GM08714 (cell line): ENCODE measurements around the gene LYRM4.

Experiments
- H3K4me3 ChIP-seq: fragments of 200-500 bp; sonication (Bioruptor generic); 2 replicates; pipeline ENCODE4 v1.5.1; 2014; ENCODE audit warnings: mild to moderate bottlenecking, low read length, inconsistent platforms
- ZNF274 ChIP-seq: IDR thresholded peaks from 2 replicates; pipeline ENCODE4 v1.6.1; 2012; ENCODE audit warnings: mild to moderate bottlenecking, low read depth, low read length

LYRM4 gene

GRCh38 chr6:5100806-5101205 lies 159.9 kb downstream of the LYRM4 start:
- no peak for TF ChIP-seq ZNF274
- no peak overlapping the region for H3K4me3 ChIP-seq

GRCh38 chr6:5099537-5099936 lies 161.2 kb downstream of the LYRM4 start:
- H3K4me3 ChIP-seq: no peak overlapping the region
- TF ChIP-seq ZNF274: no peak

- no peak overlapping the region for H3K4me3 ChIP-seq
- TF ChIP-seq ZNF274: no peak
Observed at GRCh38 chr6:5098501-5099270, 162.1 kb downstream of the LYRM4 start.

DNA sequence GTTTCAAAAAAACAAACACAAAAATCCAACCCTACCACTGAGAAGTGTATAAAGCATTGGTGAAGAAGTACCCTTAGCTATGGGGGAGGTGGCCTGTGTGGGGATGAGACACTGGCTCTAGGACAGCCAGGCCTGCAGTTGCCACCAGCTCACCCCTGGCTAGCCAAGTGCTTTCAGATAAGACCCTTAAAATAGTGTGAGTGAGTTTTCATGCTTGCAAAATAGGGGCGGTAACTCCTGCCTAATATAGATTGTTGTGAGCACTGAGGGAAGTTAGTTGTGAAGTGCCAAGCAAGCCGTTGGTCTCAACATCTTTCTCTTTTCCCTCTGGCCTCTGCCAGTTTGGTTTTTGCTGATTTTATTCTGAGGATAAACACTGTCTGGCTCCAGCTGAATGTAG lies 164.3 kb downstream of the LYRM4 start:
- H3K4me3 ChIP-seq: no peak overlapping the region
- TF ChIP-seq ZNF274: no peak

- no peak overlapping the region for H3K4me3 ChIP-seq
- no peak for TF ChIP-seq ZNF274
Observed at GRCh38 chr6:5095236-5095635, 165.5 kb downstream of the LYRM4 start.

GRCh38 chr6:5094327-5094726 lies 166.4 kb downstream of the LYRM4 start:
- no peak for TF ChIP-seq ZNF274
- H3K4me3 ChIP-seq: no peak overlapping the region

- no peak for TF ChIP-seq ZNF274
- H3K4me3 ChIP-seq: no peak overlapping the region
Observed at GRCh38 chr6:5093231-5094015, 167.3 kb downstream of the LYRM4 start.

GRCh38 chr6:5091210-5092069 lies 169.3 kb downstream of the LYRM4 start:
- no peak overlapping the region for H3K4me3 ChIP-seq
- TF ChIP-seq ZNF274: no peak

- TF ChIP-seq ZNF274: no peak
- H3K4me3 ChIP-seq: no peak overlapping the region
Observed at GRCh38 chr6:5090603-5091002, 170.1 kb downstream of the LYRM4 start.

GRCh38 chr6:5089481-5090438 lies 171.0 kb downstream of the LYRM4 start:
- no peak overlapping the region for H3K4me3 ChIP-seq
- TF ChIP-seq ZNF274: no peak

DNA sequence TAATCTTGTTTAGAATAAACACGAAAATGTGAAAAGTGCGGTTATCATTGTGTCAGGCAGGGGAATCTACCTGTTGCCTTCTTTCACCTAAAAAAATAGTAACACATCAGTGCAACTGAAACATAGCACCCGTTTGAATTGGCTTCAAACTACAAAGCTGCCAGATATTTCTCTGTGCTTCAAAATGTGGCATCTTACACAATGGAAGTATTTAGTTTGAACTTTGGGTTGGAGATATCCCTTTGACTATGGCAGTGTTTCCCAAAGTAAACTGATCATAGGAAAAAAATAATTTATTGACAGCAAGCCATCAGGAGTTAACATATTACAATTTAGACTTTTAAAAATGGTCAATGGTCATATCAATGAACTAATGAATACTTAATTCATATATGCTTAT lies 172.0 kb downstream of the LYRM4 start:
- H3K4me3 ChIP-seq: no peak overlapping the region
- TF ChIP-seq ZNF274: no peak

- H3K4me3 ChIP-seq: no peak overlapping the region
- no peak for TF ChIP-seq ZNF274
Observed at GRCh38 chr6:5087389-5087788, 173.4 kb downstream of the LYRM4 start.

DNA sequence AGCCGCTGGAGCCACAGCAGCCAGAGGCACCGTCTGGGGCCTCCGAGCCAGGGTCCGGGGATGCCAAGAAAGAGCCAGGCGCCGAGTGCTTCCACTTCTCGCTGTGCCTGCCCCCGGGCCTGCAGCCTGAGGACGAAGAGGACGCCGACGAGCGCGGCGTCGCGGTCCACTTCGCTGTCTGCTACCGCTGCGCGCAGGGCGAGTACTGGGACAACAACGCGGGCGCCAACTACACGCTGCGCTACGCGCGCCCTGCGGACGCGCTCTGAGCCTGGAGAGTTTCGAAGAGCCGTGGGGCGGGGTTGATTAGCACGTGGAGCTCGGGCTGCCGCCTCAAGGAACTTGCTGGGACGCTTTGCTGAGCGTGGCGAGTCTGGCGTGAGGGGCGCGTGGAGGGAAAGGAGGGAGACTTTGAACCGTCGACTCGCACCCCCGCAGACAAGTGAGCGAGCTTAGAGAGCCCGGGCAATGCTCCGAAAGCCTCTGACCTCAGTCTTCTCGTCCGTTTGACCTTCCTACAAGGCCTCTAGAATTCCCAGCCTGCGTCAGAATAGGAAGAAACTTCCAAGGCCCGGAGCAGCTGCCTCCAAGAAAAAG lies 174.4 kb downstream of the LYRM4 start:
- TF ChIP-seq ZNF274: no peak
- H3K4me3 ChIP-seq: no peak overlapping the region
